ENCODE data around the gene CCDC33.

Gene CCDC33

DNA sequence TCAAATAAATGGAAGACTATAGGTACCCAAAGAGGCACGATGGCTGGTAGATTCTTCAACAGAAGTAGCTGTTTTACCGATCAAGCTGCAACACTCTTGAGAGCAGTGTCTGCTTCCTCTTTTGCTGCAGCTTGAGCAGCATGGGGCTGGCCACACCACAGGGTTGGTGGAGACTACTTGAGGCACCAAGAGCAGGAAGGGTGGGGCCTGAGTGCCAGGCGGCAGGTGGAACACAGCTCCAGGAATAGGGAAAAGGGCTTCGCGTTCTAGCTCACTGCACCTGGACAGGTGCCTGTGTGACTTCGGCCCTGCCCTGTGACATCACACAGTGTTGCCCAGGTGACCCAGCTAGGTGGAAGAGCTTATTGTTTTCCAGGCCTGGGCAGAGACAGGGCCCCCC, at the start of gene CCDC33:
Gene CCDC33 (plus strand): TSS at position 365 of the 400 bp plus-strand sequence. CDS start 394 bp downstream, outside the sequence.
- peak; percentile 50 to 59 for DNase-seq

DNA sequence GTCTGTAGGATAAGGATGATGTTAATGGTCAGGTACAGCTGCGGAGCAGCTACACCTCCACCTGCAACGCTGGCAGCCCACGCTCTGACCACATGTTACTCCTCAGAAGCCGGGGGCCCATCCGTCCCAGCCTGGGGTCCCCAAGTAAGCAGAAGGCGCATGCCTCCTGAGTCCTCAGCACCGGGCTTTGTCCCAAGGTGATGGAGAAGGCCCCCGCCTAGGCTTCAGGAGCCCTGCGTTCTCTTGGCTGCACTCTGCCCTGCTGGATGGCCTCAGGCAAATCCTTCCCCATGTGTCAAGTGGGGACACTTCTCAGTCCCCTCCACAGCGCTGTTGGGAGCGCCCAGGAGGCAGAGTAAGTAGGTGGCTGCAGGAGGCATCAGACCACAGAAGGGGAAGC, 47.9 kb upstream of the CCDC33 start:
- DNase-seq: no peak

DNA sequence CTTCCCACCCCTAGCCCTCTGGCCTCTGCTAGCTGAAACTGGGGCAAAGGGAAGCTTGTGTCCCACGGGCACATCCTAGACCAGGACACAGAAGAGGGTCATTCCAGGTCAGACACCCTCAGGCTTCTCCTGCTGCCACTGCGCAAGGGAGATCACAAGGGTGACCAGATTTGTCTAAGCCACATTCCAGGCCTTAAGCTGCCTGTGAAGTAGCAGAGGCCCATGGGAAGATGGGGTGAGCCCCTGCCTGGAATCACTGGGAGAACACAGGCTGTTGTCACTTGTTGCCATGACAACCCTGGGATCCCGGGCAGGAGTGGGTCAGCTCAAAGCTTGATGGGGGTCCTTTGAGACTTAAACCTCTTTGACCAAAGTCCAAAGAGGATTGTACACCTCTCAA, 44.3 kb upstream of the CCDC33 start:
- no peak for DNase-seq

DNA sequence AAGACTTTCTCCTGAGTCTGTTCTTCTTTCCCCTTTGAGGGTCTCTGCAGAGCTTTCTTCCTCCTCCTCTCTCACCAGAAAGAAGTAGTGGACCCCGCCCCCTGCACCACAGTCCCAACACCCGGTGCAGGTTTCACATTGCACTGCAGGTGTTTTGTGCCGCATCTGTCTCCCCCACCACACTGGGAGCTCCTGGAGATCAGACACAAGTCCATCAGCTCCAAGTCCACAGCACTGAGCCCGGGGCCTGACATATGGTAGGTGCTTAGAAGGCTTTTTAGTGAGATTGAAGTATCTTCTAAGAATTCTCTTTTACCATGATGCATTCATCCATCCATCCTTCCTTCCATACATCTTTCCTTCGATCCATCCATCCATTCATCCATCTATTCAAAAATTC, 43.4 kb upstream of the CCDC33 start:
- no peak for DNase-seq

DNA sequence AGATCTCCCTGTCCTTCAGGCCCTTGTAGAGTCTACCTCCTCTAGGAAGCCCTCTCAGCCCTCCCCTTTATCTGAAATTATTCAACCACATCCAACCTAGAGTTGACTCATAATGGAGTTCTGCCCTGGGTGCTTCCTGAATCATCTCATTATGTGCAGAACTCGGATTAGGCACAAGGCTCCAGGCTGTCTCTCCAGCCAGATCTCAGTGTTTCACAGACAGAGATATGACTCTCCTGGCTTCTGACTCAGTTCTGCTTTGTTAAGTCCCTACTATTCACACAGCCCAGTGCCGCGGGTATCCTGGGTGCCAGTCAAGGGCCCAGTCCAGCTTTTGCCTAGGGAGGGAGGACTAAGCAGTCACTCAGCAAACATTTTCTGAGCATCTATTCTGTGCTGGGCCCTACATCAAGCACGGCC, 42.8 kb upstream of the CCDC33 start:
- no peak for DNase-seq

DNA sequence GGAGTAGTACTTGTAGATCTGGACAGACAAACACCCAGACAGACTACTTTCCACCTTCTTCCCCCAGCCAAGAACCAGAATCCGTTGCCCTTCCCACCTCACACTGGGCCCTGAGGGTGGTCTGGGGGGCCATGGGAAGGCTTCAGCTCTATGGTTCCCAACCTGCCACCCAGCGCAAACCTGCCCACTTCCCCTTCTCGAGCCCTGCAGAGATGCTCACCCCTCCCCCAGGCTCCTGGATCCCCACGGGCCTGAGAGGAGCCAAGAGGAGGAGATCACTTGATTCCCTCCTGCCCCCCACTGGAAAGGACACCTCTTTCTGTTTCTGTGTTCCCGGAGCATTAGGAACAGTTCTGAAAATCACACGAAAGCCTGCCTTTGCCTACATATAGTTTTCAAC, 42.2 kb upstream of the CCDC33 start:
- no peak for DNase-seq

DNA sequence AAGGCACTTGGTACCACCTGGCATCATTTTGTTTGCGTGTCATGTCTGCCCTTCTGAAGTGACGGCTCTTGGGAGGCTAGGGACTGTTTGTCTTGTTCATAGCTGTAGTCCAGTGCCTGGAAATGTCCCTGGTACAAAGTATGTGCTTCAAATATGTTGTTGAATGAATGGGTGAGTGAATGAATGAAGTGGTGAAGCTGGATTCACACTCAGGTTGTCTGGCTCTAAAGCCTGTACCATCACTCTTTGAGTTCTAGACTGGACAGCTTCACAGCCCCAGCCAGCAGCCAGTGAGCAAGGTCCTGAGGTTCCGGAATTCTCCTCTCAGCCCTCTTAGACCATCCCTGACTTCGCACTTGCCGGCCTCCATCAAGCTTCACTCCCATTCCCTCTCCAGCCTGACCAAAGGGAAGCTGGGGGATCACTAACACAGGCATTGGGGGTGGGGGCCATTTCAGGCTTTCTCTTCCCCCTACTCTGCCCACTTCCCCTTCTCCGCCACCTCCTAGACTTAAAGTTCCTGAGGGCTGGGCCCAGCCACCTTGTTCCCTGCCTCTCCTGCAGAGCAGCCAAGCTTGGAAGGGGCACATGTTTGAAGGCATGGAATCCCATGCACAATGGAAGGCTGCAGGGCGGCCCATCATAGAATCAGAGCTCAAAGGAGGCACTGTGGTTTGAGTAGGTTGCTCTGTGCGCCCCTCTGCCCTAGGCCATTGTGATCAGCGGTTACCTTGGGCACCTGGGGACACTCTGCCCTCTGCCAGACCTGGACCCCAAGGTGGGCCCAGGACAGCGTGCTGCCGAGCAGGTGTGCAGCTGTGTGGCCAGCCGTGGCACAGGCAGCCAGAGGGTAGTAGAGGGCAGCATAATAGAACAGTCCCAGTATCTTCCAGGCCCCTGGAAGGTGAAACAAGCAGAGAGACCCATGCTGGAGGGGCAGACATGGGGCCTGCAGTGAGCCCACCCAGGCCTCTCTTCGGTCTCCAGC, 41.3 kb upstream of the CCDC33 start:
- DNase-seq: no peak

DNA sequence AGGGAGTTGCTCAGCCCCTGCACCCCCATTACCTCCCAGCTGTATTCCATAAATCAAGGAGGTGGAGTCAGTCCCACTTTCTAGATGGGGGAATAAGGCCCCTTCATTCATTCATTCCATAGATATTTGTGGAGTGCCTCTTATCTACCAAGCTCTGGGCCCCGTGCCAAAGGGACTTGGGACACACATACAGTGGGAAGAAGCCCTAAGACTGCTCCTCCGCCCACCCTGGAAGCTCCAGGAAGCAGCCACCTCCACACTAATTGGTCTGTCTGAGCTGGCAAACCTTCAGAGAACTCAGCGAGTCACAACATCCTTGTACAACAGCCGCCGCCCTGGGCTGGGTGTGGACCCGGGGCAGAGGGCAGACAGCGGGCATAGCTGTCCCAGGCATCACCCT, 40.0 kb upstream of the CCDC33 start:
- no peak for DNase-seq

DNA sequence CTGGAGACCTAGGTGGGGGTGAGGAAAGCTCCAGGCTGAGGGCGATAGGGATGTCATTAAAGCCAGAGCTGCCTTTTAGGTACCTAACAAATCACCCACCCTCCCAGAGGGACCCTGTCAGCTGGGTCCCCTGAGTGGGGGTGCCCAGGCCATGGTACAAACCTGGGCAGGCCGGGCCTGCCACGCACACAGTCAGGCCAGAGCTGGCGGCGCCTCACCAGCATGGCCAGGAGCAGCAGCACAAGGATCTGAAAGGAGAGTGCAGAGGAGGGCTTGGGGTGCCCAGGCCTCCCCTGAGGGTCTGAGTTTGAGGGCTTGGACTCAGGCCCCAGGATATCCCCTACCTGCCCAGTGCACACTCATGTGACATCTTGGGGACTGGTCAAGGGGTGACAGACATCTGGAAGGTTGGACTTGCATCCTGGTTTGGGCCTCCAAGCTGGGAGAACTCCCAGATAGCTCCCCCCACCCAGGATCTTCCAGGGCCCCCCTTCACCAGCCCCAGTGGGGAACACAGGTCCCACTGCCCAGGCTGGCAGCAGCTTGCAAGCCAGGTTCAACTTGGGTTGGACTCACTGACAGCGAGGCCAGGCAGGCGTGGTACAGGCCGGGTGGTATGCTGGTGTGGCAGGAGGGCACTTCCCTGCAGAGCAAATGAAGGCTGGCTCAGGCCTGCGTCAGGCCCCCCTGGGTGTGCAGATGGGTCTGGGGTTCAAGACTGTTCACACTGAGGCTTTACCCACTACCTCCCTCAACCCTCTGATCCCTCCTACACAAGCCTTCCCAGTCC, 38.8 kb upstream of the CCDC33 start:
- DNase-seq: no peak

DNA sequence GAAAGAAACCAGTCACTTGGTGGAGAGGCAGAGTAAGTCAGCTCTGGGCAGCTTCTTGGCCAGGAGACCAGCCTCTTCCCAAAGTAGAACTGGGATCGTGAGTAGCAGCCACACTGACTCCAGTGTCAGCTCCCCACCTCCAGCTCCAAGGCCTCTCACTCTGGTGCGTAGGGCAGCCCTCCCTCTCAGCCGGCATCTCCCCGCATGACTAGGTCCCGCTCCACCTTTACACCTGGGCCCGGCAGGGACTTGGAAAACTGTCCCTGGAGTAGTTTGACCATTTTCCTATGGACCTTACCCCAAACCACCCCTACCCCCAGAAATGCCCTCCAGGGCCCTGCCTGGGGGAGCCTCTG, 36.9 kb upstream of the CCDC33 start:
- no peak for DNase-seq

DNA sequence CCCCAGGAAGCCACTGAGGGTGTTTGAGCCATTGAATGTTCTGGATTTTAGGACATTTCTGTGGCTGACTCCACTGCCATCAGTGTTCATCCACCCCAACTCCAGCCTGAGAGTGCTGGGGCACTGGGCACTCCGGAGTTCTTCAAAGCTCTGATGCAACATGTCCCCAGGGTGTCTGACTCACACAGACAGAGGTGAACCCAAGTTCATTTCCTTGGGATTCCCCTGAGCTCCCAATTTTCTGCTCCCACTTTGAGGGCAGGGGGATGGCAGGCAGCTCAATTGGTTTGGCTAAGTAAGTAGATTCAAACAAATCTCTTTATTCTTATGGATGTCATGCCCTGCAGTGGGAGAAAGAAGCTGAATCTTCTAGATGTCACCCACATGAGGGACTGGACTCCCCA, 35.7 kb upstream of the CCDC33 start:
- DNase-seq: no peak

DNA sequence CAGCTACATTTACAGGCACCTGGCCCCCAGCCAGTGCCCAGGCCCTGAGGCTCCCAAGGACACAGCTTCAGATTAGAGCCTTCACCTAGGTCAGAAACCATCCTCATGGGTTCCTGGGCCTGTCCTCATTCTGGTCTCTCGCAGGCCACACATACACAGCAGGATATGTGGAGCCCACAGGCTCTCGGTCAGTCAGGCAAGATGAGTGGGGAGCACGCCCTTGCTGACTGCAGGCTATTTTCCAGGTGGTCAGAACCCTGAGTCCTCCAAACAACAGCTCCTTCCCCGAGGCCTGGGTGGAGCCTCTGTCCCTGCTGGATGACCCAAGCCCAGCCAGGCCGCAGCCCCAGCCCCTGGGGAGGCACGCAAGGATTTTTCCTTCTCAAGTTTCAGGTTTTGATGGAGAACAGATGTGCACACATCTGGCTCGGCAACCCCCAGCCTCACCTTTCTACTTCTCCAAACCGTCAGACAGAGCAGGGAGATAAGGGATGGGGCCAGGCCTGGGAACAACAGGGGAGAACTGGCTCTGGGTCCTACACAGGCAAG, 35.2 kb upstream of the CCDC33 start:
- no peak for DNase-seq

DNA sequence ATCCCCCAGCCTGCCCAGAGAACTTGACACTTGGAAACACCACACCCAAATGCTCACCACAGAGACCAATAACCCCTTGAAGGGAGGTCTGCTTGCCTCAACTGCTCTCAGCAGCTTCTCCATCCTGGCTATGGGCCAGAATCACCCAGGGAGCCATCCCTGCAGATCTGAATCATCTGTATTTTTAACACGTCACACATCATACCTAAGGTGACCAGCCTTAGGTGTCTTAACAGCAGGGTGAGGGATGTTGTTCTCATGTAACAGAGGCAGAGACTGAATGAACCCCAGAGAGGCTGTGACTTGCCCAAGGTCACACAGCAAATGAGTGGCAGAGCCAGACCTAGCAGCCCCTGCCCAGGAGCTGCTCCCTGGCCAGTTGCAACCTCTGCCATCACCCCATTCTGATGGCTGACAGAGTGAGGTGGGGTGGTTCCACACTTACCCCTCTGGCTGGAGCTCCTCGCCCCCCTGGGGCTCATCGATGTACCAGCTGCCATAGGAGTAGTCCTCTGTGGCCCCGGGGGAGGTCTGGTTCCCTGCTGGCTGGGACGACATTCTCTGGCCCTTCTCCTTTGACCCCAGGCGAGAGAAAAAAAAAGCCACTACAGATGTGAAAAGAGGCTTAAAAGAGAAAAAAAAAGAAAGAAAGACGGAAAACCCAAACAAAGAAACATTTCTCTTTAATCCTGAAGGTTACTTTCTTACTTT, 34.3 kb upstream of the CCDC33 start:
- no peak for DNase-seq

DNA sequence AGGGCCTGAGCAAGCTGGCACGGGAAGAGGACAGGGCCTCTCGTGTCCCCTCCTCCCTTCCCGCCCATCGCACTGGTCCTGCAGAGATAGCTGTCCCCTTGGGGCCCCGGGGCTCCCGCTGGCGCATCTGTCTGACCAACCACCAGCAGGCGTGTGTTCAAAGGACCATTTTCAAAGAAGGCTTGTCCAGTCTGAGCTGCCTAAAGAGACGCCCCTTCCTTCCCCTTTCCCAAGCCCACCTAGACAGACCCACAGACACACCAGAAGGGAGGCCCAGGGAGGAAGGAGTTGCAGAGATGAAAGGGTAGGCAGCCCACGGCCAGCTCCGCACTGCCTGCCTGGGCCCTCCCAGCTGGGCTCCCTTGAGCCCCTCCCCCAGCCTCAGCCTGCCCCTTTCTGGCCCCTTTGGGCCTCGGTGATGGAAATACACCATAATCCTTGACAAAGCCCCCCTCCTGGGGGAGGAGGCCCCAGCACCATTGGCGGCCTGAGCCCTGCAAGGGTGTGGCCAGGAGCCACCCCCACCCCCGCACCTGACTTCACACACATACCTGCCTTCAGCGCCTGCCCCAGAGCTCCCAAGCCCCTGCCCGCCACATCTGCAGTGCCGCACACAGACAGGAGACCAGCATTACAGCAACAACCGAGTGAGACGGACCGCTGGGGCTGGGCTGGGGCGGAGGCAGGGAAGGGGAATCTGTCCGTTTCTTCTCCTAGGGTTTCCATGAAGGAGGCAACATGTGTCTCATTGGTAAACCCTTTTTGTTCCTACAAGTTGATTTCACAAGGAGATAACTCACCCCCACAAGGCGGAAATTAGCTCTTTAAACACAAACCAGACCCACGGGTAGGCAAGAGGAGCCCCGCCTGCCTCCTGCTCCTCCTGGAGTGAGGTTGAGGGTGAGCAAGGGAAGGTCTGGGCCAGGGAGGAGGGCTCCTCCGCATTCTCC, 33.4 kb upstream of the CCDC33 start, which contains the start of gene STRA6:
Gene STRA6 (minus strand): TSS at position 336 of the 950 bp plus-strand sequence. CDS start 520 bp downstream, outside the sequence.
- DNase-seq: no peak

DNA sequence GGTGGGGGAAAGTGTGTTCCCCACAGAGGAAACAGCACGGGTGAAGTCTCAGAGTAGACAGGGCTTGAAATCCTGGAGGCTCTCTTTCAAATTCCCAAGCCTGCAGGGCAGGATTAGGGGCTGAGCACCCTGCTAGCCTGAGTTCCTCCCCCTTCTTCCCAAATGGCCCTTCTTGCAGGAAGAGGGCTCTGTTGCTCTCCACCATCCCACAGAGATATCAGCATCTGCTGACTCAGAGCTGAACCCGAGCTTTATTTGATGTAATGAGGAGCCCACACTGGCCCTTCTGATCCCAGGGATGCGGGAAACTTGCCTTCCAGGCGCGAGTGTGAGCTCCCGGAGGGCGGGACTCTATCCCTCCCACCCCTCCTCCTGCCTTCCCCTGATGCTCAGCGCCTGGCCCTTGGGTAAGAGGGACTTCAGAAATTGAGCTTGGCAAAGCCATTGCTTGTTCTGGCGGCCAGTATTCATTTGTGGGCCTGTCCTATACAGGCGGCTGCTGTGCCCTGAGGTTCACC, 32.2 kb upstream of the CCDC33 start:
- DNase-seq: no peak

DNA sequence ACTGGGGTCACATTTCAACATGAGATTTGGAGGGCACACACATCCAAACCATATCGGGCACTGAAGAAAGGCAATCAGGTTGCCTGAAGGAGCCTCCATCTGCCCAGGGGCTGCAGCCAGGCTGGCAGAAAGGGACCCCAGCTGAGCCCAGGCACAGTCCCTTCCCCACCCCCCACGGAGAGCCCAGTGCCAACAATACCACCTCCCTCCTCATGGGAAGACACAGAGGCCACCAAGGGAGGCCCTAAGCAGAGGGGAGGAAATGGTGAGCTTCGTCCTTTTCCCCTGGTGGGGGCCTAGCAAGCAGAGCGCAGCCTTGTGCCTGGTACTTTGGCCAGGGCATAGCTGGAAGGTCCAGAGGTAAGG, 30.6 kb upstream of the CCDC33 start:
- no peak for DNase-seq

DNA sequence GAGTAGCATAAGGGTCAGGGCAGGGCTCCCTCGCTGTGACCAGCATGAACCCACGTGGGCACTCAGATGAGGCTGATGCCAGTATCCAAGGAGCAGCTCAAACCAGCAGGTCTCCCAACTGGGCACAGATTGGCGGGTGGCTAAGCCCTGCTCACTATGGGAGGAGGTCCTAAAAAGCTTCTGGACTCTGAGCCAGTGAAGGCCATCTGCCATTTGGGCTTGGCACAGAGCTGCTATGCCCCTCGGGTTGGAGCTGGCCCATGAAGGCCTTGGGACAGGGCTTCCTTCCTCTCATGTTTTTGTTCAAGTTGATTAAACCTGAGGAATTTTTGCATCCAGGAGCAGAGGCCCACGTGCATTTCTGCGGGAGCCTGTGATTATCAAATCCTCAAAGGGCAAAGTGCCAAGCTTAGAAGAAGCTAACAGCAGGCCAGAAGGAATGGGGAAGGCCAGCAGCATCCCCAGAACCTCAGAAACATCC, 29.3 kb upstream of the CCDC33 start:
- DNase-seq: no peak

DNA sequence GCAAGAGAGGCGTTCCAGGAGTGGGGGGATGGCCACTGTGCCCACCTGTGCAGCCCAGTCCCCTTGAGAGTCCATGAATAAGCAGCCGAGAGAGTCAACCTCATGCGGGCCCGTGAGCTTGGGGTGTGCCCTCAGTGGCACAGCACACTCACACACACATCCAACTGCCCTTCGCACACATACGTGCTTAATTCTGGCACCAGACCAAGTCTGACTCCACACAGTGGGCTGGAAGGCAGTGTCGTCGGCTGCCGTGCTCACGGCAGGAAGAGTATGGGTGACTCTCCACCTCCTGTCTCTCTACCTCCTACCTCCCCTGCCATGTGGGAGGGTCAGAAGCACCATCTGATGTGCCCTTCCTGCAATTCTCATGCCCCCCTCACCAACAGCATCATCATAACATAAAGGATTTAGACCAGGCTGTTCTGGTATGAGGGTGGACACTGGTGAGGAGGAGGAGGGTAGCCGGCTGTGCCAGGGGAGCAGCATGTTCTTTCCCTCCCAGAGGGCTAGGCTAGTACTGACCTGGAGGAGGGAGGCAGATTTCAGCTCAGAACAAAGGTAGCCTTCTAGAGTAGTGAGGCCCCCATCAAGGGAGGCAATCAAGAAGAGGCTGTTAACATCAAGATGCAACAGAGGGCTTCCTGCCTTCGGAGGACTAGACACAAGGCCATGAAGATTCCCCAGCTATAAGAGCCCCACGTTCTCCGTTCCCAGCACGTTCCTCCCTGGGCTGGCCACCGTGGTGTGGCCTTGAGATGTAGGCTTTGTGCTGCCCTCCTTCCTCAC, 28.3 kb upstream of the CCDC33 start:
- DNase-seq: no peak

DNA sequence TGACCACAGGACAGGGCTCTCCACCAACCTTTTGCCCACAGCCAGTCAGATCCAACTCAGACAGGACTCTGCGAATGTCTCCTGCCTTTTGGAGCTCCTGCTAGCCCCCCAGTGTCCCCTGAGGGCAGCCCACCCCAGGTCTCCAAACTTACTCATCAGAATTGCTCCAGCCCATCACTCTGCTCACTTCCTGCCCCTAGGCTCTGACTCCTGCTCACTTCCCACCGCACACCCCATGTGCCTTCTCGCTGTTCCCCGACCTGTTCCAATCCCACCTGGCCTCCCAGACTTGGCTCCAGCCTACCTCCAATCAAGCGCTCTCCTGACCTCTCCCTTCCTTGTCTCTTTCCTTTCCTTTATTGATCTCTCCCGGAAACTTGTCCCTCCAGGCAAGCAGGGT, 27.6 kb upstream of the CCDC33 start:
- DNase-seq: no peak

DNA sequence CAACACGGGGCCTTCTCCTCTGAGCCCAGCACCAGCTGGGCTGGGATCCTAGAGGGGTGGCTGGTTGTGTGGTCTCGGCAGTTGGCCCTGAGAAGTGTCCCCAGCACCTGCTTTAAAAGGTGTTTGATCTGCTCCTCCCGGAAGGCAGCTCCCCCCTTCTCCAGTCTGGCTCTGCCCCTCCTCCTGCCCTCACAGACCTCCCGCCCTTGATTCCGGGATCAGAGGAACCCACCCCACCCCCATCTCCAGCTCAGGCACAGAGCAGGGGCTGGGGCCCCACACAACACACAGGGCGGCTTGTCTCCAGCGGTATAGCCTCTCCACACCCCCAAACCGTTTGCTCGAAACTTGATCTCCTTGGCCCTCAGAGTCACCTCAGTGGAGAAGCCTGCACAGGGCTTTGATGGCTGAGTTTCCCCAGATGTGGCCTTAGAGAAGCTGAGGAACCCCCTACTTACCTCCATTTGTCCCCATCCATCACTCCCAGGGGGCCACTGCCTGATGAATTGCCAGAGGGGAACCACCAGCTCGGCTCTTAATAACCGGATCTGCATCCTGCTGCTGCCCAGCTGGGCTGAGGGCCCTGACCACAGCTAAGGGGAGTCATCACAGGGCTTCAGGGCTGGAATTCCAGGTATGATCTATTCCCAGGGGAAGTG, 27.1 kb upstream of the CCDC33 start:
- peak in 1 of 2 experiments; percentile 11 for DNase-seq

Data from Kasumi-1 (cell line).